Neural cell (in vitro differentiated cells): ENCODE measurements around the gene ASIC2. TPM values are rescaled to one million over a fixed set of nuclear protein-coding genes. Genes with fewer than 3 reads are reported as not detected.

Experiments used
- H2AFZ ChIP-seq: fragments of 200-600, 300-800 bp; sonication (generic), shearing (Covaris generic); 2 replicates; pipeline ENCODE4 v1.6.0; 2014; ENCODE audit warnings: low read depth, mild to moderate bottlenecking, antibody characterized with exemption, low read length, moderate library complexity
- H3F3A ChIP-seq: fragments of 200-600 bp; shearing (Covaris generic); 2 replicates; pipeline ENCODE4 v1.6.1; 2016; ENCODE audit warnings: mild to moderate bottlenecking, moderate library complexity, mixed read lengths, antibody characterized with exemption, low read length; ENCODE audit not compliant: insufficient read depth, poor library complexity, severe bottlenecking
- H3K27ac ChIP-seq: fragments of 200-600, 300-800 bp; sonication (generic), shearing (Covaris generic); 2 replicates; pipeline ENCODE4 v1.5.1; 2014; ENCODE audit warnings: mild to moderate bottlenecking, low read length, moderate library complexity
- H3K27me3 ChIP-seq: fragments of 300-800, 200-600 bp; sonication (generic), shearing (Covaris generic); 2 replicates; pipeline ENCODE4 v1.6.0; 2014; ENCODE audit warnings: mild to moderate bottlenecking, low read depth, low read length, moderate library complexity; ENCODE audit not compliant: insufficient read depth
- H3K36me3 ChIP-seq: fragments of 300-800, 200-600 bp; sonication (generic), shearing (Covaris generic); 2 replicates; pipeline ENCODE4 v1.5.1; 2014; ENCODE audit warnings: mild to moderate bottlenecking, antibody characterized with exemption, low read length, moderate library complexity; ENCODE audit not compliant: insufficient read depth
- H3K4me2 ChIP-seq: fragments of 300-800, 200-600 bp; sonication (generic), shearing (Covaris generic); 2 replicates; pipeline ENCODE4 v1.6.0; 2014; ENCODE audit warnings: mild to moderate bottlenecking, low read length
- H3K4me3 ChIP-seq: fragments of 300-800, 200-600 bp; sonication (generic), shearing (Covaris generic); 2 replicates; pipeline ENCODE4 v1.5.1; 2014; ENCODE audit warnings: mild to moderate bottlenecking, low read length, moderate library complexity
- H3K79me2 ChIP-seq: fragments of 200-600 bp; shearing (Covaris generic); replicated peaks from 2 replicates; pipeline ENCODE4 v1.6.0; 2014; ENCODE audit warnings: mild to moderate bottlenecking, low read length, moderate library complexity; ENCODE audit not compliant: insufficient read depth
- H3K9ac ChIP-seq: fragments of 300-800, 200-600 bp; sonication (generic), shearing (Covaris generic); 2 replicates; pipeline ENCODE4 v1.6.1; 2016; ENCODE audit warnings: mild to moderate bottlenecking, low read length, mixed read lengths
- H3K9me2 ChIP-seq: fragments of 200-600 bp; shearing (Covaris generic); 2 replicates; pipeline ENCODE4 v1.6.1; 2016; ENCODE audit warnings: mild to moderate bottlenecking, low read length, mixed read lengths; ENCODE audit not compliant: insufficient read depth
- H3K9me3 ChIP-seq: fragments of 200-600, 300-800 bp; sonication (generic), shearing (Covaris generic); 2 replicates; pipeline ENCODE4 v1.6.1; 2016; ENCODE audit warnings: mild to moderate bottlenecking, mixed run types, low read length, moderate library complexity, mixed read lengths
- H4K20me1 ChIP-seq: fragments of 200-600 bp; shearing (Covaris generic); 2 replicates; pipeline ENCODE4 v1.6.1; 2016; ENCODE audit warnings: mild to moderate bottlenecking, mixed run types; ENCODE audit not compliant: insufficient read depth
- CTCF ChIP-seq: fragments of 450-650 bp; IDR thresholded peaks from 2 replicates; pipeline ENCODE4 v1.5.1; 2014; ENCODE audit warnings: antibody characterized with exemption, mild to moderate bottlenecking, moderate library complexity; ENCODE audit not compliant: poor library complexity, severe bottlenecking
- EP300 ChIP-seq: fragments of 450-650 bp; conservative IDR thresholded peaks from 2 replicates; pipeline ENCODE4 v1.6.1; 2014; ENCODE audit warnings: antibody characterized with exemption, mild to moderate bottlenecking, moderate library complexity; ENCODE audit not compliant: poor library complexity, severe bottlenecking
- EZH2 ChIP-seq: fragments of 200-600, 300-800 bp; shearing (Covaris generic), sonication (generic); IDR thresholded peaks from 2 replicates; pipeline ENCODE4 v1.6.1; 2014; ENCODE audit warnings: antibody characterized with exemption, low read length, borderline replicate concordance, mild to moderate bottlenecking; ENCODE audit not compliant: insufficient read depth, poor library complexity, severe bottlenecking
- MXI1 ChIP-seq: fragments of 450-650 bp; conservative IDR thresholded peaks from 2 replicates; pipeline ENCODE4 v1.6.1; 2014; ENCODE audit warnings: antibody characterized with exemption, mild to moderate bottlenecking; ENCODE audit not compliant: poor library complexity, severe bottlenecking
- POLR2AphosphoS5 ChIP-seq: IDR thresholded peaks from 2 replicates; pipeline ENCODE4 v1.6.1; 2012
- RAD21 ChIP-seq: fragments of 450-650 bp; conservative IDR thresholded peaks from 2 replicates; pipeline ENCODE4 v1.6.1; 2014; ENCODE audit warnings: antibody characterized with exemption, mild to moderate bottlenecking, moderate library complexity
- REST ChIP-seq: IDR thresholded peaks from 2 replicates; pipeline ENCODE4 v1.6.1; 2012; ENCODE audit warnings: borderline replicate concordance
- SMC3 ChIP-seq: fragments of 450-650 bp; conservative IDR thresholded peaks from 2 replicates; pipeline ENCODE4 v1.6.1; 2014; ENCODE audit warnings: antibody characterized with exemption, mild to moderate bottlenecking, moderate library complexity; ENCODE audit not compliant: poor library complexity
- TAF1 ChIP-seq: IDR thresholded peaks from 2 replicates; pipeline ENCODE4 v1.6.1; 2012; ENCODE audit warnings: low read depth
- polyA plus RNA-seq: library from polyadenylated mRNA; depleted of rRNA; stranded (reverse); fragments of >200 nt; gene quantifications from 2 replicates; pipeline ENCODE4 v1.2.3, GENCODE V29; 2014

The ASIC2 gene
- polyA plus RNA-seq, 1 donor from 2014 or later: 2.4 TPM

GRCh38 chr17:33099252-33099651 is 193.8 kb downstream of the ASIC2 start:
- H3K27me3 ChIP-seq: no peaks in the 10 kb centered on the region
- H3K27ac ChIP-seq: no peak overlapping the region
- TF ChIP-seq REST (no peak), EP300 (no peak), RAD21 (no peak), POLR2AphosphoS5 (no peak), MXI1 (no peak)
- H3K79me2 ChIP-seq: no peaks in the 10 kb centered on the region
- H3K4me3 ChIP-seq: no peak overlapping the region
- no peaks in the 10 kb centered on the region for H3K9me3 ChIP-seq
- H4K20me1 ChIP-seq: no peaks in the 10 kb centered on the region
- H3K9ac ChIP-seq: no peak overlapping the region
- no peaks in the 10 kb centered on the region for H3K36me3 ChIP-seq
- H3K4me2 ChIP-seq: no peak overlapping the region
- H3K9me2 ChIP-seq: no peaks in the 10 kb centered on the region
- no peaks in the 10 kb centered on the region for H3F3A ChIP-seq
- no peak overlapping the region for H2AFZ ChIP-seq

GRCh38 chr17:33097411-33097810 is 195.7 kb downstream of the ASIC2 start:
- Histone ChIP-seq H3K4me2 (no peak overlapping the region), H3K9me2 (no peaks in the 10 kb centered on the region), H3K79me2 (no peaks in the 10 kb centered on the region), H3K9ac (no peak overlapping the region), H4K20me1 (no peaks in the 10 kb centered on the region), H3K36me3 (no peaks in the 10 kb centered on the region), H3K9me3 (no peaks in the 10 kb centered on the region), H3K27ac (no peak overlapping the region), H2AFZ (no peak overlapping the region), H3K4me3 (no peak overlapping the region), H3K27me3 (no peaks in the 10 kb centered on the region), H3F3A (no peaks in the 10 kb centered on the region)
- TF ChIP-seq EZH2 (no peak), RAD21 (no peak), MXI1 (no peak), CTCF (no peak), TAF1 (no peak), POLR2AphosphoS5 (no peak), SMC3 (no peak), REST (no peak), EP300 (no peak)
